ENCODE measurements around the gene CHD6. TPM values are rescaled to one million over a fixed set of nuclear protein-coding genes. Genes with fewer than 3 reads are reported as not detected.

Gene CHD6
- total and polyA plus RNA-seq, 4 donors, result 3.3 to 23.4 (median 18.2) TPM

- TF ChIP-seq RXRA (IDR thresholded peaks at IDR 0.05) (no peak), FOXA1 (IDR thresholded peaks at IDR 0.05) (no peak), YY1 (IDR thresholded peaks at IDR 0.05) (no peak), JUND (IDR thresholded peaks at IDR 0.05) (no peak), FOXA2 (IDR thresholded peaks at IDR 0.05) (no peak), GABPA (IDR thresholded peaks at IDR 0.05 in 1 of 2, conservative IDR thresholded peaks at IDR 0.05 in 1 of 2) (no peak), RAD21 (IDR thresholded peaks at IDR 0.05) (no peak), ATF3 (IDR thresholded peaks at IDR 0.05) (no peak), EGR1 (IDR thresholded peaks at IDR 0.05; ENCODE audit: low read depth in 2 of 2) (no peak), SP1 (IDR thresholded peaks at IDR 0.05) (no peak), TAF1 (conservative IDR thresholded peaks at IDR 0.05) (no peak), ZBTB33 (IDR thresholded peaks at IDR 0.05) (no peak), HNF4A (conservative IDR thresholded peaks at IDR 0.05) (no peak), NR2F2 (IDR thresholded peaks at IDR 0.05) (no peak)
- TF ChIP-seq, protein P1, sequence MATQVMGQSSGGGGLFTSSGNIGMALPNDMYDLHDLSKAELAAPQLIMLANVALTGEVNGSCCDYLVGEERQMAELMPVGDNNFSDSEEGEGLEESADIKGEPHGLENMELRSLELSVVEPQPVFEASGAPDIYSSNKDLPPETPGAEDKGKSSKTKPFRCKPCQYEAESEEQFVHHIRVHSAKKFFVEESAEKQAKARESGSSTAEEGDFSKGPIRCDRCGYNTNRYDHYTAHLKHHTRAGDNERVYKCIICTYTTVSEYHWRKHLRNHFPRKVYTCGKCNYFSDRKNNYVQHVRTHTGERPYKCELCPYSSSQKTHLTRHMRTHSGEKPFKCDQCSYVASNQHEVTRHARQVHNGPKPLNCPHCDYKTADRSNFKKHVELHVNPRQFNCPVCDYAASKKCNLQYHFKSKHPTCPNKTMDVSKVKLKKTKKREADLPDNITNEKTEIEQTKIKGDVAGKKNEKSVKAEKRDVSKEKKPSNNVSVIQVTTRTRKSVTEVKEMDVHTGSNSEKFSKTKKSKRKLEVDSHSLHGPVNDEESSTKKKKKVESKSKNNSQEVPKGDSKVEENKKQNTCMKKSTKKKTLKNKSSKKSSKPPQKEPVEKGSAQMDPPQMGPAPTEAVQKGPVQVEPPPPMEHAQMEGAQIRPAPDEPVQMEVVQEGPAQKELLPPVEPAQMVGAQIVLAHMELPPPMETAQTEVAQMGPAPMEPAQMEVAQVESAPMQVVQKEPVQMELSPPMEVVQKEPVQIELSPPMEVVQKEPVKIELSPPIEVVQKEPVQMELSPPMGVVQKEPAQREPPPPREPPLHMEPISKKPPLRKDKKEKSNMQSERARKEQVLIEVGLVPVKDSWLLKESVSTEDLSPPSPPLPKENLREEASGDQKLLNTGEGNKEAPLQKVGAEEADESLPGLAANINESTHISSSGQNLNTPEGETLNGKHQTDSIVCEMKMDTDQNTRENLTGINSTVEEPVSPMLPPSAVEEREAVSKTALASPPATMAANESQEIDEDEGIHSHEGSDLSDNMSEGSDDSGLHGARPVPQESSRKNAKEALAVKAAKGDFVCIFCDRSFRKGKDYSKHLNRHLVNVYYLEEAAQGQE (IDR thresholded peaks at IDR 0.05), result no peak
- TF ChIP-seq, protein P2, sequence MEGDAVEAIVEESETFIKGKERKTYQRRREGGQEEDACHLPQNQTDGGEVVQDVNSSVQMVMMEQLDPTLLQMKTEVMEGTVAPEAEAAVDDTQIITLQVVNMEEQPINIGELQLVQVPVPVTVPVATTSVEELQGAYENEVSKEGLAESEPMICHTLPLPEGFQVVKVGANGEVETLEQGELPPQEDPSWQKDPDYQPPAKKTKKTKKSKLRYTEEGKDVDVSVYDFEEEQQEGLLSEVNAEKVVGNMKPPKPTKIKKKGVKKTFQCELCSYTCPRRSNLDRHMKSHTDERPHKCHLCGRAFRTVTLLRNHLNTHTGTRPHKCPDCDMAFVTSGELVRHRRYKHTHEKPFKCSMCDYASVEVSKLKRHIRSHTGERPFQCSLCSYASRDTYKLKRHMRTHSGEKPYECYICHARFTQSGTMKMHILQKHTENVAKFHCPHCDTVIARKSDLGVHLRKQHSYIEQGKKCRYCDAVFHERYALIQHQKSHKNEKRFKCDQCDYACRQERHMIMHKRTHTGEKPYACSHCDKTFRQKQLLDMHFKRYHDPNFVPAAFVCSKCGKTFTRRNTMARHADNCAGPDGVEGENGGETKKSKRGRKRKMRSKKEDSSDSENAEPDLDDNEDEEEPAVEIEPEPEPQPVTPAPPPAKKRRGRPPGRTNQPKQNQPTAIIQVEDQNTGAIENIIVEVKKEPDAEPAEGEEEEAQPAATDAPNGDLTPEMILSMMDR (IDR thresholded peaks at IDR 0.05; ENCODE audit: low read depth, low read length, missing input control), result no peak
- H3K36me3 ChIP-seq (ENCODE audit: control insufficient read depth in 4 of 4, insufficient read depth in 3 of 4, low read depth in 1 of 4, low read length in 3 of 4), result peaks cover 0 to 34% (median 19%) of the 10 kb centered on the region in 4 donors
- 100% methylated on average over 2 of the region's 2 CpGs for WGBS
These were observed 159.4 kb downstream of the CHD6 start for GRCh38 chr20:41458761-41459160.

More at GRCh38 chr20:41458761-41459160, 159.4 kb downstream of the CHD6 start:
- Histone ChIP-seq H3K9ac (ENCODE audit: low read depth in 1 of 2, low read length in 2 of 2) (no peak overlapping the region), H3K27ac (ENCODE audit: low read depth in 1 of 2, low read length in 2 of 2) (no peak overlapping the region), H3K4me1 (ENCODE audit: control insufficient read depth in 4 of 4, insufficient read depth in 4 of 4, low read length in 3 of 4) (no peaks in the 10 kb centered on the region), H3K9me3 (ENCODE audit: control insufficient read depth in 4 of 4, low read length in 3 of 4) (no peaks in the 10 kb centered on the region), H3K4me3 (ENCODE audit: low read depth in 1 of 3, low read length in 3 of 3) (no peak overlapping the region), H3K27me3 (ENCODE audit: control insufficient read depth in 4 of 4, insufficient read depth in 4 of 4, low read length in 3 of 4) (no peaks in the 10 kb centered on the region)
- DNase-seq (ENCODE audit: low spot score), result no peak

Measured in liver (tissue), 9 donors.